Measurements from ENCODE around the gene COPG2.
A peak's percentile ranks its signal among the peaks of the same experiment; 100 is the strongest.
"Not testable (repeated sequence)": the region's sequence is repeated elsewhere in the genome, so short reads cannot be mapped to it uniquely, and the experiment has no call there.

COPG2 gene, protein sequence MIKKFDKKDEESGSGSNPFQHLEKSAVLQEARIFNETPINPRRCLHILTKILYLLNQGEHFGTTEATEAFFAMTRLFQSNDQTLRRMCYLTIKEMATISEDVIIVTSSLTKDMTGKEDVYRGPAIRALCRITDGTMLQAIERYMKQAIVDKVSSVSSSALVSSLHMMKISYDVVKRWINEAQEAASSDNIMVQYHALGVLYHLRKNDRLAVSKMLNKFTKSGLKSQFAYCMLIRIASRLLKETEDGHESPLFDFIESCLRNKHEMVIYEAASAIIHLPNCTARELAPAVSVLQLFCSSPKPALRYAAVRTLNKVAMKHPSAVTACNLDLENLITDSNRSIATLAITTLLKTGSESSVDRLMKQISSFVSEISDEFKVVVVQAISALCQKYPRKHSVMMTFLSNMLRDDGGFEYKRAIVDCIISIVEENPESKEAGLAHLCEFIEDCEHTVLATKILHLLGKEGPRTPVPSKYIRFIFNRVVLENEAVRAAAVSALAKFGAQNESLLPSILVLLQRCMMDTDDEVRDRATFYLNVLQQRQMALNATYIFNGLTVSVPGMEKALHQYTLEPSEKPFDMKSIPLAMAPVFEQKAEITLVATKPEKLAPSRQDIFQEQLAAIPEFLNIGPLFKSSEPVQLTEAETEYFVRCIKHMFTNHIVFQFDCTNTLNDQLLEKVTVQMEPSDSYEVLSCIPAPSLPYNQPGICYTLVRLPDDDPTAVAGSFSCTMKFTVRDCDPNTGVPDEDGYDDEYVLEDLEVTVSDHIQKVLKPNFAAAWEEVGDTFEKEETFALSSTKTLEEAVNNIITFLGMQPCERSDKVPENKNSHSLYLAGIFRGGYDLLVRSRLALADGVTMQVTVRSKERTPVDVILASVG

DNA sequence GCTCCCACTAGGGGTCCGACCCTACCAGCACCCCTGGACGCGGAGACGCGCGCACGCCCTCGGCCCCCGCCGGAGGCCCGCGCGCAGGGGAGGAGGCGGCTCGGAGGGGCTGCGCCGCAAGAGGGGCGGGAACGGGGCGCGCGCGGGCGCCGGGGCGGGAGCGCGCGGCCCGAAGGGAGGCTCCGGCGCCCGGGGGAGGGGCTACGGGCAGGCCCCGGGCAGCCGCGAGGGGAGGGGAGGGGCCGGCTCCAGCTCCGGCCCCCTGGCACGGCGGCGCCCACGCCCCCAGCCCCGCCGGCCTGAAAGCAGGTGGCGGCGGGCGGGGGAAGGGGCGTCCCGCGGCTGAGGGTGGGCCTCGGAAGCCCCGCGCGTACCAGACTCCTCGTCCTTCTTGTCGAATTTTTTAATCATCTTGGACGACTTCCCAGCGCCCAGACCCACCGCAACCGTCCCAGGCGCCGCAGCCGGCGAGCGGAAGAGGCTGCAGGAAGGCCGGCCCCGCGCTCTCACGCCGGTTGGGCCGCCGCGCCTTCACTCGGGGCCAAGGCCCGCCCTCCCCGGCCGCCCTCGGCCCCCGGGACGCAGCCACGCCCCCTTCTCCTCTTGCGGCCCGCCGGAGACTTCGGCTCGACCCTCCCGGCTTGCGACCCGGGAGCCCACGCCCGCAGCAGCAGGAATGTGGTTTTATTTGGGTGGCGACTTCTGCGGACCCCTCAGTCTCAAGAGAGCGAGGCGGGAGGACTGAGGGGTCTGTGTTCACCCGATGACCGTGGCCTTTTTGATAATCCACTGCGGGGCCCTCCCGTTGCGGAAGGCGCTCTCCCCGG lies at the start of gene COPG2:
Gene COPG2, minus strand, starts transcription at position 491 of the 827 bp plus-strand sequence. Its CDS starts 80 bp downstream, at position 411.
- peak; percentile 42 for DNase-seq

DNA sequence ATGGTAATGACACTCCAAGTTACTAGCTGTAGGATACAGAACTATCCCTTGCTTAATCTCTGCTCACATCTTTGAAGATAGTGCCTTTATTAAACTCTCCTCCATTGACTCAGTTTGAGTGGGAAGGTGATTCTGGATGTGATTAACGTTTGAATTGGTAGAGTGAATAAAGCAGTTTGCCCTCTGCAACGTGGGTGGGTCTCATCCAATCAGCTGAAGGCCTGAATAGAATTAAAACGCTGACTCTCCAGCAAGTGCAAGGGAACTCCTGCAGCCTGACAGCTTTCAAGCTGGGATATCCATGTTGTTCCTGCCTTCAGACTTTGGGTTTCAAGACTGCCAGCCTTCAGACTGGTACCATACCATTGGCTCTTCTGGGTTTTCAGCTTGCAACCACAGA lies 43.9 kb upstream of the COPG2 start:
- no peak for DNase-seq

DNA sequence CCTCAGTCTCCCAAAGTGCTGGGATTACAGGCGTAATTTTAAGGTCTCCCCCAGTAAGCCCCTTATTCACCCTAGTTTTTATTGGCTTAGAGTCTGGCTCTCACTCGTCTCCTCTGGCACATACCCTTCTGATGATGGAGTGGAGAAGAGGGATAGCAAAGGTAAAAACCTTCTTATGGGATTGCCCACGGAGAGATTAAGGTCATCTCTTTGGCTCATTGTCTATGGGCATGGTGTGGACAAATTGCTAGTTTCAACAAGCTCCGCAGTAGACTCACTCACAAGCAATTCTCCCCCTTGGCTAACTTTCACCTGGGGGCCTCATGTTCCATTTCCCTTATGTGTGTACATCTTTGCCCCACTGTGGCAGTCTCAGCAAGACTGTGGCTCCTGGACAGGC lies 40.2 kb upstream of the COPG2 start:
- DNase-seq = no peak

DNA sequence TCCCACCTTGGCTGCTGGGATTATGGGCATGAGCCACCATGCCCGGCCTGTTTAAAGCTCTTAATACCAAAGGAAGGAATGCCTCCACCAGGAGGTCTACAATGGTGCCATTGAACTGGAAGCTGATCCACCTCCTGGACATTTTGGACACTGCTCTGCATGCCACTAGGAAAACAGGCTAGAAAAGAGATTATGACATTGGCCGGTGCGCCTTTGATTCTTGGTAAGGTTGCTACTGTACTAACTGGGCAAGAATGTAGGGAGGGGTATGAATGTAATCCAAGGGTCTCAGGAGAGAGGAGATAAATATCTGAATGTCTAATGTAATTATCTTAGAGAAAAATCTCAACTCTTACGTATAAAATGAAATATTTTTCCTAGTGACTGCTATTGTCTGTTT lies 39.5 kb upstream of the COPG2 start:
- DNase-seq = no peak

DNA sequence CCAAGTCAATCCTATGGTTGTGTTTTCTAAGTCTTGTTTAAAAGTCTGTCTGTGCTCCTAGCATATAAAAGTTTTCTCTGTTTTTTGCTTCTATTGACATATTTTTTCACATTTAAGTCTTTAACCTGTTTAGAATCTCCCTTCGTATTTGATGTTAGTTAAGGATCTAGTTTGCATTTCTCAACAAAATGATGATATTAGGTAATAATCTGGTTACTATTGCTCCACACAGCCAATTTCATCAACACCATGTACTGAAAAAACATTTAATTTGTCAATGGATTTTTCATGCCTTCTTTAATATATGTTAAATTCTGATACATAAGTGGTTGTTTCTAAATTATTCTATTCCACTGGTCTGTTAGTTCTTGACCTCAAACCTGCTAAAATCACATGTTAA lies 35.3 kb upstream of the COPG2 start:
- DNase-seq = no peak

DNA sequence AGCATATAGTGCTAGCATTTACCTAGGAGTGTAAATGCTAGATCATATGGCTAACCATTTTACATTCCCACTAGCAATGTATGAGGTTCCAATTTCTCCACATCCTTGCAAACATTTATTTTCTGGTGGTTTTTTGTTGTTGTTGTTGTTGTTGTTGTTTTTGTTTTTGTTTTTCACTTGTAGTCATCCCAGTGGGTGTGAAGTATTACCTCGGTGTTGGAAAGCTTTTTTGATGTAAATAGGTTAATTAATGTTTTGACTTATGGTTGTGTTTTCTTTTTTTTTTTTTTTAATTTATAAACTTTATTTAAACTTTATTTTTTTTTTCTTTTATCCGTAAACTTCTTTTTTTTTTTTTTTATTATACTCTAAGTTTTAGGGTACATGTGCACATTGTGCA lies 33.1 kb upstream of the COPG2 start:
- no peak for DNase-seq

DNA sequence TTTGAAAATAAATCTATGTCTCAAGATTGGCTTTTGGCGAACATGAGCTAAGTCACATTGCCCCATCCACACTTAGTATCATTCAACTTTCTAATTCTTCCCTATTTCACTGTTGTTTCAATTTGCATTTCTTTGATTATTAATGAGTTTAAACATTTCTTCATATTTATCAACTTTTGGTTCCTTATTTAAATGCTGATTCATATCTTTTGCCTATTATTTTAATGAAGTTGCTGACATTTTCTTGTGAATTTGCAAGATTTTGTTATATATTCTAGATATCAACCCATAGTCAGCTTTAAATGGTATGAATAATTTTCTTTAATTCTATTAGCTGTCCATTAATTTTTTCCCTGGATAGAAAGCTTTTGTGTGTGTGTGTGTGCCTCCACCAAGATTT lies 32.2 kb upstream of the COPG2 start:
- DNase-seq = no peak

DNA sequence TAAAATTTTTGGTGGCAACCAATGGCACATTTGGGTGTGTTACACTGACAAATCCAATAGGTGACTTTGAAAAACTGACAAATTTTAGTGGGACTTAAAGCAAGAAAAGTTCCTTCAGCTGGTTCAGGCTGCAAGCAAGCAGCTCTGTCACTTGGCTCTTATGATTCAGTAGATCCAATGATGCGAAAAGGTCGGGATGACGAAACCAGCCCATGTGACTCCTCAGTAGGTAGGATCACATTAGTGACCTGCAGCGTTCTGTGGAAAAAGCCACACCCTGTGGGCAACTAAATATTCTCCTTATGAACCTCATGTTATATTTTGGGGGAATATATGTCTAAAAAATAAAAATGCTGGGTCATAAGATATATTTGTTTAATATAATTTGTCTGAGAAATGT lies 31.1 kb upstream of the COPG2 start:
- DNase-seq = no peak

DNA sequence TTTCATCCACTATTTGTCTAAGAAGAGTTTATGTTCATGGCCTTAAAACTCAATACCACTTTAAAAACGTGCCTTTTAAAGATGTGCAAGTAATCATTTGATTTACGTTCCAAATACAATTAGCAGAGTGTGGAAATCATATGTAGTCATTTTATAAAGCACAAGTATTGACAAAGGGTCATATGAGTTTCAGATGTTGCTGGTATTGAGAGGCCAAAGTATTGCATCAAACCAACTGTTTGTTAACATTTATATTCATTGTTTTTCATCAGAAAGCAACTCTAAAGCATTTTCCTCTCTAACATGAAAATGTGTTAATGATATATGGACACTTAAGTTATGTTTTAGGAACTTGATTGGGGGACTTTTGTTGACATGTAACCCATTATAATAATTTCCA lies 29.3 kb upstream of the COPG2 start:
- no peak for DNase-seq

DNA sequence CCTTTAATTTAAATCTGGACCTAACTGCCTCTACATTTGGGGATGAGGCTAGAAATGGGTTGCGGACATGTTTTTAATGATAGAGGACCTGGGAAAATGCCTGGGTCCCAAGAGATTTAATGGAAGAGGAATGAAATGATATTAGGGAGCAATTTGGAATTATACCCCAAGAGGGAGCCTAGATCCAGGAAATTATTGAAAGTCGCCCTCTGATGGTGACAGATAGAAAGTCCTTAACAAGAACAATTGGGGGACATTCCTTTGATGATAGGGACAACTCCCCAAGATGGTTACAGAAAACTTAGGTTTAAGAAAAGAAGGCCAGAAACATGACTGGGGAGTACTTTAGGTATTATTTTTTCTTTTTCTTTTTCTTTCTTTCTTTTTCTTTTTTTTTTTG lies 27.3 kb upstream of the COPG2 start:
- DNase-seq = no peak

DNA sequence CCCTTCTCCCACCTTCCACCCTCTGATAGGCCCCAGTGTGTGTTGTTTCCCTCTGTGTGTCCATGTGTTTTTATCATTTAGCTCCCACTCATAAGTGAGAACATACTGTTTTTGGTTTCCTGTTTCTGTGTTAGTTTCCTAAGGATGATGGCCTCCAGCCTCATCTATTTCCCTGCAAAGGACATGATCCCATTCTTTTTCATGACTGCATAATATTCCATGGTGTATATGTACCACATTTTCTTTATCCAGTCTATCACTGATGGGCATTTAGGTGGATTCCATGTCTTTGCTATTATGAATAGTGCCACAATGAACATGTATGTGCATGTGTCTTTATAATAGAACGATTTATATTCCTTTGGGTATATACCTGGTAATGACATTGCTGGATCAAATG lies 23.8 kb upstream of the COPG2 start:
- not testable (repeated sequence) for DNase-seq

DNA sequence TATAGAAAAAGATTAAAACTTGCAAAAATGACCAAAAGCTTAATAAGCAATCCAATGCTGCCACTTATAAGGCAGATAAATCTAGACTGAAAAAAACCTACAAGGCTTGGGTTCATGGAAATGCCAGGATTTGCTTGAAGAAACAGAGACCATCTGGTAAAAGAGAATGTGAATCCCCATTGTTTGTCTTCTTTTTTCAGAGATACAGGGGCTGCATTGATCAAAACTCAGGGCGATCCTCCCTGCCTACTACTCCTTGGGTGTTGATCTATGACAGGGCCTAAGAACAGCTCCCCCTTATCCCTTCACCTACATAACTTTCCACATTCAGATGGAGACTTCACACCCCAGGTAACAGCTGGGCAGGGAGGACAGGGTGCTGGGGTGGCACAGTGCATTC lies 21.1 kb upstream of the COPG2 start:
- DNase-seq = no peak

DNA sequence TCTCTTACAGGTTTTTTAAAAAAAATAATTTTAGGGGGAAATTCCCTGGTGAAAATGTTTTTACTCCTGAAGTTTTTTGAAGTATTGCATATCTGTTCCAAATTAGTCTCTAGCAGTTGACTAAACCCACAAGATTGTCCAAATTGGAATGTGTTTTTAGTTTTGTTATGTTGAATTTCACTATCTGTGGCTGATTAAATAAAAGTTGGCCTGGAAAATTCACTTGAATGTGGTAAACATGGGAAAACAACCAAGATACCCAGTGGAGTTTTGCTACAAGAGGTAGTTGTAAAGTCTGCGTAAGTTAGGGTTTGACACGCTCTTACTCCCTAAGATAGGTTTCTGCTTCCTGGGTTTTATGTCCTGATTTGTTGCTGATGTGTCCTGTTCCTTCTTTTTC lies 14.5 kb upstream of the COPG2 start:
- DNase-seq = no peak

DNA sequence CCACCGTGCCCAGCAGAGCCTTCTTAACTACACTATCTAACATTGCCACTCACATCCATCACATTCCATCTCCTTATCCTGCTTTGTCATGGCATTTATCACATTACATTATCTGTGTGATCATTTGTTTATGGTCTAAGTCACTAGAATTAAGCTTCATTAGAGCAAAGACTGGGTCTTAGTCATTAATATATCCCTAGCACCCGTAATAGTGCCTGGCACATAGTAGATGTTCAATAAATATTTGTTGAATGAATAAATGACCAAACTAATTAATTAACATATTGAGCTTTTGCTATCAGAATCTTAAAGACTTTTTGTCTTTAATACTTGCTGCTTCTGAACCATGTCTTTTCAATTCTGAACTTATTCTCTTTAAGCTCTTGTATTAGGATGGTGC lies 5.9 kb upstream of the COPG2 start:
- no peak for DNase-seq

DNA sequence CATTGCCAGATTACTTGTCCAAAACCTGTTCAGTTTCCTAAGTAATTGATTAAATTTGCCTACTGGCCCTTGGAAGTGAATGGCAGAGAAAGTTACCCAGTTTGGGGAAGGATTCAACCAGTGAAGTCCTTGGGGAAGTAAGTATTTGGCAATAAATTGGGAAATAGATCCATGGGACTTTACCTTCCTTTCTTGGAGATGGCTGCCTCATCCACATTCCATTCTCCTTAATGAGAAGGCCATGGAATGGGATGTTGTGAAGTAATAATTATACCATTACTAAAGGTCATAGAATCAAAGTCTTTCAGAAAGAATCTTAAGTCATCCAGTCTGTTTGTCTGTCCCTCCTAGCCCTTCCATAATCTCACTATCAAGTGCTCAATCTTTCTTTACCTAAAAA lies 4.5 kb upstream of the COPG2 start:
- no peak for DNase-seq

DNA sequence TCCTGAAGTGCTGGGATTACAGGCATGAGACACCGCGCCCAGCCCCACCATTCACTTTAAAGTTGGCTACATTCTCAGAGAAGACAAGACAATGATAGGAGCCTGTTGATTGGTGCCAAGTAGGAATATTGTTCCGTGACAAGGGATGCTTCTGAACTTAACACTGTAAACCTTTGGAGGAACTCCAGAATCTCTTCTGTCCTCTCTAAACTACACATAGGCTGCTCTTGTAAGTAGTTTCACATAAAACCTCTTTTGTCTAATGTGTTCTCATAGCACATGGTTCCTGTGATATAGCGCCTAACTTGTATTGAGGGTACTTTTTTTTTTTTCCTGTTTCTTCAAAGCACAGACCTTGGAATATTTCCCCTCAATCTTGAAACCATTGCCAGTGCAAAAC lies 3.6 kb upstream of the COPG2 start:
- DNase-seq = no peak

DNA sequence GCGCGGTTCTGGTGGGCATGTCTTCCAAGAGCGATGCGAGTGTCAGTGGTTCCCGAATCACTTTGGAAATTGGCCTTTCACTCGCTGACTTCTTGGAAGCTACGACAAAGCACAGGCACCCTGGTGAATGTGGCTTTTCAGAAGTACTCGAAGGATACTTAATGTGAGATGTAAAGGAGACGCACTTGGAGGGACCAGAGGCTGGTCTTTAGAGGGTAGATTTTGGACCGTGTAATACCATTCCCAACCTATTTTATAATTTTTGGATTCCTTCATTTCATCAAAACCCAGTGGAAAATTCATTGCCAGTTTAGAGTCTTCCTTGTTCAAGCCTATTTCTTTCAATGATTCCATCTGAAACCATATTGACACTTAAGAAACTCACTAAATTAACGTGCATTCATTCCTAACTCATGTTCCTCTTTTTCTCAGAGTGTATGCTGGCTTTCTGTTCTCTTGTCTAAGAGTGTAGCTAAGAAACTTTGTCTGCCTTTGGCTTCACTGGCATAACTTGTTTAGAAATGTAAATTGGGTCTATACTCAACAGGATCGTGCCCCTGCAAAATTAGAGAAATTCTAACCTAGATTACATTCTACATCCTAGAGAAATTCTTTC lies 645 bp upstream of the COPG2 start:
- DNase-seq = no peak

DNA sequence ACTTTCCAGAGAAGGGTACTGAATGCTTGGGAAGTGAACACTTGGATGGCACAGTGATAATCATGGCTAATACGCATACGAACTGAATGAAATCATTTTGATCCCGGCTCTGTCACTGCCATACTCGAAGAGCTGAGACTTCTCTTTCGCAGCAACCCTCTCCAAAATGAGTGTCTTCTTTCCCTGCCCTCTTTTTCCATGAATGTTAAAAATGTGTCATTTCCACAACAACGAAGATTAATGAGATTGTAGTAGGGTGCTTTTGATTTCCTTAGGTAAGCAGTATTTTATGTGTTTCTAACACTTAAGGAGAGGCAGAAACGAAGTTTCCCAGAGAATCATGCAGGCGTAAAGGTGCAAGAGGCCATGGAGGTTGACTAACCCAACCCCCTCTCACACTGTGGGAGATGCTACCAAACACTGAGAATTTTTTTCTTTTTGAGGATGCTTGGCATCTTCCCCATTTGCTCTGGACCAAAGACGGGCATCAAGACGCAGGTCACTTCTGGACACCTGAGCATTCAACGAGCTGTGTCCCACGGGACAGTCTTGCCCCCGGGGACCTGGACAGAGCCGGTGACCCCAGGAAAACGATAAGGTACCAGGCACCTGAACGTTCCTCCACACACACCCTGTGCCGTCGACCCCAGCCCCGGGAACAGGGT lies 823 bp downstream of the COPG2 start:
- DNase-seq = peak; percentile 35

DNA sequence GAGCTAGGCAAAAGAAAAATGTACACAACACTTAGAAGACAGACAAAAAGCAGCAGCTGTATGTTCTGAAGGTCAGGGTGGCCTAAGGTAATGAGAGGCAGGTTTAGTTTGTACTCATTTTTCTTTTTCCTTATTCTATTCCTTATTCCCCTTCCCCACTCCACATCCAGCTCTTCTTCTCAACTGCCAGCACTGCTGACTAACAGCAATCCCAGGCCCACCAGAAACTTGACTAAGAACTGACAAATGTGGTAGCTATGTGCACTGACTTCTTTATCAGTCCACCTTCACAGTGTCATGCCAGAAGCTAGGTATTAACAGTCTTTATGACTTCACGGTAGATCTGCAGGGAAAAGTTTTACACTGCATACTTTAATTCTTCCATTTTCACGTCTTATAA lies 6.1 kb downstream of the COPG2 start:
- DNase-seq = no peak

DNA sequence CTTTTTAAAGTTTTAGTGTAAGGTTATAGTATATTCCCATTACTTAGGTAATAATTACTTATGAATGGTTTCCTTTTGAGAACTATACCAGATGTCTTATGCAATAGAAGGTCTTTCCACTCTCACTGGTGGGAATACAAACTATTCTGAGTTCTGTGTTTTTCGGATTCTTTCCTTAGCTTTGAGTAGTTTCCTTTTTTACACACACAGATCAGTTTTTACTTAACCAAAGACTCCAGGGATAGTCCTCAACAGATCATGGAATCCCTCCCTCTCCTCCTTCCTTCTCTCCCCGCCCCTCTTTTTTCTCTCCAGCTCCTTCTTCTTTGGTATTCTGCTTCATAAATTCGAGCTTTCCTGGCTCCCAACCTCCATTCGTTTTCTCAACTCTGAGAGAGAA lies 13.3 kb downstream of the COPG2 start:
- DNase-seq = no peak

DNA sequence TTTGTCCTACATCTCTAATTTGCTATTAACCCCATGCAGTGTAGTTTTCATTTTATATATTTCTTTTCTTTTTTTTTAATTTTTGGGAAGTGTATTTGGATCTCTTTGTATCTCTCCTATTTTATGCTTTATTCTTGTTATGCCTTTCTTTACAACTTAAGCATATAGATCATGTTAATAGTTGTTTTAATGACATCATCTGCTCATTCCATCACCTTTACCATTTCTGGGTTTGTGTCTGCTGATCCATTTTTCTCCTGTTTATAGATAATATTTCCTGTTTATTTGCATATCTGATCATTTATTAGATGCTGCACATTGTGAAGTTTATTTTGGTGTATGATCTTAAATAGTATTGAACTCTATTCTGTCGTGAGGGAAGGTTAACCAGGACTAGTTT lies 13.7 kb downstream of the COPG2 start:
- no peak for DNase-seq

DNA sequence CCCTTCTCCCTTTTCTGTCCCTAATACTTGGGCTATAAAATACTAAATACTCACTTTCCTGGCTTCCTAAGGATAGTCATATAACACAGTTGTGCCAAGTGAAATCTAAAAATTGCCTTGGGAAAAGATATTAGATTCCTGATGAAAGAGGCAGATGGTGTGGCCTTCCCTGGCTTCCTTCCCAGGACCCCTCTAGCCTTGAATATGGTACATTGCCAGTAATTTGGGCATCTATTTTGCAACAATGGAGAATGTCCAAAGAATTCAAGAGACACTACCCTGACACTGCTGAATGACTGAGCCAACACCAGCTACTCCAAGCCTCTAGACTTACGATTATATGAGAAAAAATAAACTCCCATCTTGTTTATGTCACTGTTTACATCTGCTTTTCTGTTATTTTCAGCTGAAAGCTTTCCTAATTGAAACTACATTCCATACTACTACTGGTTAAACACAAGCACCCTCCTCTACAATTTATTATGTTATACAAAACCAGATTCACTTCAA lies 17.9 kb downstream of the COPG2 start:
- no peak for DNase-seq

Measured in NCI-H510A treated with DMSO at 0.1 percent for 48 hours (cell line).